Measurements from ENCODE around the gene ABO.
"Not testable (repeated sequence)": the region's sequence is repeated elsewhere in the genome, so short reads cannot be mapped to it uniquely, and the experiment has no call there.

Gene ABO

GRCh38 chr9:133225171-133226011, 49.6 kb downstream of the ABO start:
- DNase-seq (ENCODE audit: low spot score), result no peak

- no peak for DNase-seq (ENCODE audit: low spot score)
Measured at GRCh38 chr9:133224762-133225161, 50.2 kb downstream of the ABO start.

GRCh38 chr9:133223159-133223756, 51.7 kb downstream of the ABO start:
- DNase-seq (ENCODE audit: low spot score), result not testable (repeated sequence)

GRCh38 chr9:133221994-133222393, 53.0 kb downstream of the ABO start:
- not testable (repeated sequence) for DNase-seq (ENCODE audit: low spot score)

- no peak for DNase-seq (ENCODE audit: low spot score)
Measured at GRCh38 chr9:133221177-133221809, 53.7 kb downstream of the ABO start.

GRCh38 chr9:133218049-133218975, 56.7 kb downstream of the ABO start:
- not testable (repeated sequence) for DNase-seq (ENCODE audit: low spot score)

GRCh38 chr9:133217333-133217988, 57.5 kb downstream of the ABO start:
- not testable (repeated sequence) for DNase-seq (ENCODE audit: low spot score)

- not testable (repeated sequence) for DNase-seq (ENCODE audit: low spot score)
Measured at GRCh38 chr9:133214276-133214675, 60.7 kb downstream of the ABO start.

- no peak for DNase-seq (ENCODE audit: low spot score)
Measured at GRCh38 chr9:133210609-133211008, 64.4 kb downstream of the ABO start.

GRCh38 chr9:133210202-133210532, 64.8 kb downstream of the ABO start:
- DNase-seq (ENCODE audit: low spot score), result no peak

- DNase-seq (ENCODE audit: low spot score), result not testable (repeated sequence)
Measured at GRCh38 chr9:133209327-133210201, 65.4 kb downstream of the ABO start.

GRCh38 chr9:133208880-133209300, 66.1 kb downstream of the ABO start, which contains the start of gene OBP2B:
TSS of gene OBP2B (minus strand) at chr9:133209250. CDS start at chr9:133209199, 51 bp downstream.
- DNase-seq (ENCODE audit: low spot score), result not testable (repeated sequence)

- not testable (repeated sequence) for DNase-seq (ENCODE audit: low spot score)
Measured at GRCh38 chr9:133208171-133208879, 66.7 kb downstream of the ABO start.

- no peak for DNase-seq (ENCODE audit: low spot score)
Measured at GRCh38 chr9:133207540-133208170, 67.3 kb downstream of the ABO start.

- DNase-seq (ENCODE audit: low spot score), result no peak
Measured at GRCh38 chr9:133207021-133207531, 67.9 kb downstream of the ABO start.

- DNase-seq (ENCODE audit: low spot score), result no peak
Measured at GRCh38 chr9:133205996-133206931, 68.7 kb downstream of the ABO start.

- DNase-seq (ENCODE audit: low spot score), result not testable (repeated sequence)
Measured at GRCh38 chr9:133205481-133205887, 69.5 kb downstream of the ABO start.
